GM19463 (cell line): ENCODE measurements around the gene CD46.

Experiments
- ATAC-seq: cut with Tn5 transposase; IDR thresholded peaks from one replicate; pipeline ENCODE4 v1.9.1; 2021; ENCODE audit warnings: mild to moderate bottlenecking, moderate library complexity; ENCODE audit not compliant: unreplicated experiment

The CD46 gene

GRCh38 chr1:207813512-207813881 lies 61.6 kb downstream of the CD46 start:
- no peak for ATAC-seq

- no peak for ATAC-seq
Measured at GRCh38 chr1:207813946-207814345, 62.1 kb downstream of the CD46 start.

- no peak for ATAC-seq
Measured at GRCh38 chr1:207814469-207814868, 62.6 kb downstream of the CD46 start.

GRCh38 chr1:207815466-207815865 lies 63.6 kb downstream of the CD46 start:
- ATAC-seq = no peak

- no peak for ATAC-seq
Measured at GRCh38 chr1:207815913-207816291, 64.0 kb downstream of the CD46 start.

- ATAC-seq = no peak
Measured at GRCh38 chr1:207817166-207817565, 65.3 kb downstream of the CD46 start.

DNA sequence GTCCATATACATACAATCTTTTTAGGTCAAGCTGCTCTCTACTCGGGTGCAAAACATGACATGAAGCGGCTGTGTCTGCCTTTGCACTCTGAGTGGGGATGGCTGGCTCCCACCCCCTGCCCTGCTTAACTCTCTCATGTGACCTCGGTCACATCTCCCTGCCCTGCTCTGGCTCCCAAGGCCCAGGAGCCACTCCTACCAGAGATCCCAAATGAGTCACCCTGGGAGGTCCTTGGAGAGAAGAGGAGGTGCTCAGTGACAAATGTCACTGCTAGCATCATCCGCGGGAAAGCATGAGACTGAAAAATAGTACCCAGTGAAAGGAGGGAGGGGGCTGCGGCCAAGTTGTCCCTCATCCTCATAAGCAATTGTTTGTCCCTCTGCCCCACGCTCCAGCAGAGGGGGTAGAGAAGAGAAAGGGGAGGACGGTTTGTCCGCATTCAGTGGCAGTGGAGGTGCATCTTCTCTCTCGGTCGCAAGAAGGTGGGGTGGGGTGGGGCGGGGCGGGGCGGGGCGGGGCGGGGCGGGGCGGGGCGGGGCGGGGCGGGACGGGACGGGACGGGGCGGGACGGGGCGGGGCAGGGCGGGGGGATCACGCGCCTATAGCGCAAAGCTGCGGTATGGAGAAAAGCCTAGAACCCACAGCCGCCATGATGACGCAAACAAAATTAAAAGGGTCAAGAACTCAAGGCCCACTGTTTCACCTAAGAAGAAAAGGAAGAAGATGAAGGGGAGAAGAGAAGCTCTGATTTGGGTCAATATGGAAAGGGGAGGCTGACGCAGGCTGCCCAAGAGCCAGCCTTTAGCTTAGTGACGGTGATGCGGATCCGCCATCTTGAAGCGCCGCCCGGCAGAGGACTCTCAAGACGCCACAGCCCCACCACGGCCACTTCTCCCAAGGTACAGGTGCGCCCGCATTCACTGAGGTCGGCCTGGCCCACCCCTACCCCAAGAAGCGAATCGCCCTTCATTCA lies 66.2 kb downstream of the CD46 start:
- no peak for ATAC-seq

DNA sequence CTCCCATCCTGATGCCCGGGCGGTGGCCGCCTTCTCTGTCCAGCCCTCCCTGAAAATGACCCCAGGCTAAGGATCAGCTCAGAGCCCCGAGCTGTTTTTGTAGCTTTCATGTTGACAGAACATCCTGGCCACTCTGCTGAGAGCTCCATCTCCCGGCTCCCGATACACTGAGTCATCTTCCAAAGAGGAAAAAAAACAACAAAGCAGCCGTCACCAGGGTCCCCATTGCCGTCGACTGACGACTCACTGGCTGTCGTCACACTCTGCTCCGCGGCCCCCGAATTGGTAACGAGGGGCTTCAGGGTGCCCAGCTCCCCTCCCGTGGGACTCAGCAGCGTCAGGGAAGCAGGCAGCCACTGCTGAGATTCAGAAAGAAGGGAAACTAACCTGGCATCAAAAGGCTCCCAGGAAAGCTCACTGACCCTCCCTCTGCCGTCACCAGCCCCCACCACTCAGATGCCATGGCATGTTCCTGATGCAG lies 67.2 kb downstream of the CD46 start:
- no peak for ATAC-seq

- no peak for ATAC-seq
Measured at GRCh38 chr1:207820568-207821463, 69.0 kb downstream of the CD46 start.

DNA sequence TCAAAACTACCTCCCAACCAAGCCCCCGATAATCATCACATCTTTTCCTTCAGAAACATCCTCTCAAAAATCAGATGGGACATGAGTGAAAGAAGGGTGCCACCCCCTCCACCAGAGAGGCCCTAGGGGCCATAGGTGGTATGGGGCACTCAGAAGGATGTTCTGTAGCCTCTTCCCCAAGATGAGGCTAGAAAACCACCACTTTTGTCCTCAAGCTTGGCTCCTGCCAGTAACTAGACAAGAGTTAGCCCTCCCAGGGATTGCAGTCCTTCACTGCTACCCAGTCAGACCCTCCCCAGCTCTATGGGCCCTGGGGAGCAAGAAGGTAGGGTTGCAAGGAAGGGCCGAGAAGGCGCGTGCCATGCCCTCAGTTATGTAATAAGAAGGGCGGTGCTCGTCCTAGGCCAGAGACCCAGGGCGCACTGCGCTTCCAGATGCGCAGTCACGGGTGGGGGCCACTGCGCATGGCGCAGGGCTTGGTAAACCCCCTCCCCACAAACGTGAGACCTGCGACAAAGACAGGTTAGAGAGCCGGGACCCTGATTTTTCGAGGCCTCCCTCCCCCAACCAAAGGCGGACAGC lies 69.7 kb downstream of the CD46 start:
- no peak for ATAC-seq

GRCh38 chr1:207822124-207822601 lies 70.3 kb downstream of the CD46 start:
- ATAC-seq = peak; percentile 31

DNA sequence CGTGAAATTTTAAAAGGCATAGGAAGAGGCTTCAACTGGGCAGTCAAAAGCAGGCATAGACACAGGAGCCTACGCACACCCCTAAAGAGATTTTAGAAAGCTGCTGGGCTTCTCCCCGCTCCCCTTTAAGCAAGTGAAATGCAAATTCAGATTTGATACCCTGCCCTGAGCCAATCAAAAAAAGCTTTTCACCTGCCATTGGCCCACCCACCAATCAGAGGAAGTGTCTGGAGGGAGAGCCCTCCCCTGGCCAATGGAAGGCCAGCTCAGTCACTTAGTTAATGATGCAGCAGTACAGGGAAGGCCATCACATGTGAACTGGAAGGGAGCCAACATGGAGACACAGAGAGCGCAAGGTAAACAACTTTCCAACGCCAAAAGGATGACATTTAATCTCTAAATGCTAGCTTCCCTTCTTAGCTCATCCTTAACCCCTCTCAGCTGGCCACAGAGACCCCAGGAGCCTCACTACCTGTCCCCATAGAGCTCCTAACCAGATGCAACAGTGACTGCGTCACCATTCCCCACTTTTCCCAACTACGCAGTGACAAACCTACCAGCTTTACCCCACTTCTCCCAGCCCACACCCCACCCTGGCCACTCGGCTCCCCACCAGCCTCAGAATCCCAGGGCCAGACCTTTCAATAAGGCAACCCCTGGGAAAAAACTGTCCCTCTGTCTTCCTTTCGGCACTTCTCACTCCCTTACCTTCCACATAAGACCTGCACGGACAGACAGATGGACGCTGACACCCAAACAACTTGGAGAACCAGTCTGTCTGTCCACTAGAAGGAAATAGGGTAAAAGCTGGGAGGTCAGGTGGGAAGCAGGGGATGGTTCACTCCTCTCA lies 71.0 kb downstream of the CD46 start:
- peak; percentile 64 for ATAC-seq

- ATAC-seq = no peak
Measured at GRCh38 chr1:207823531-207823879, 71.7 kb downstream of the CD46 start.

DNA sequence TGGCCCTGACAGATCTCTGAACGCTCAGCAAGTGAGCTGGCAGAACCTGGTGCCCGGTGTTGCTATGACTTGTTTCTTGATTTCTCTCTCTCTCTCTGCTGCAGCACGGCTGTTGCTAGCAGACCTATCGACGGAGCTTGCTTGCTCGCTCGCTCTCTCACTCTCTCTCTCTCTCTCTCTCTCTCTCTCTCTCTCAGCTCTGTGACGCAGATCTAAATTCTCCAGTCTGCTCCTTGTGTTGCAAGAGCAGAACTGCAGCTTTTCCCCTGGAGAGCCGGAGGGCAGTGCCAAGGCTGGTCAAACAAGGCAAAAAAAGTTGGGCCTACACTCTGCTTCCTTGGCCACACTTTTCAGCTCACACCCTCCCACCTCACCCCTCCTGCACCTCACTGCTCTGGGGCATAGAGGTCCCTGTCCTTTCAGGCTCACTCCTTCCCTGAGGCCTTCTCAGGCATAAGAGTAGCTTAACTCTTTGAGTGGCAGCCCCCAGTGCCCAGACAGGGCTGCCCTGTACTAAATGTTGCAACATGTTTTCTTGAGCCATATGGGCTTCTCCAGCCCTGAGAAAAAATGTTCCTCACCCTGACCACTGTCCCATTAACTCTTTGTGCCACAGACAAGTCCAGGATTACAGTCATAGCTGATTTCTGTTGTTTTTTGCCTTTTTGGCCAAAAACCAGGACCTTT lies 72.2 kb downstream of the CD46 start:
- peak; percentile 24 for ATAC-seq

DNA sequence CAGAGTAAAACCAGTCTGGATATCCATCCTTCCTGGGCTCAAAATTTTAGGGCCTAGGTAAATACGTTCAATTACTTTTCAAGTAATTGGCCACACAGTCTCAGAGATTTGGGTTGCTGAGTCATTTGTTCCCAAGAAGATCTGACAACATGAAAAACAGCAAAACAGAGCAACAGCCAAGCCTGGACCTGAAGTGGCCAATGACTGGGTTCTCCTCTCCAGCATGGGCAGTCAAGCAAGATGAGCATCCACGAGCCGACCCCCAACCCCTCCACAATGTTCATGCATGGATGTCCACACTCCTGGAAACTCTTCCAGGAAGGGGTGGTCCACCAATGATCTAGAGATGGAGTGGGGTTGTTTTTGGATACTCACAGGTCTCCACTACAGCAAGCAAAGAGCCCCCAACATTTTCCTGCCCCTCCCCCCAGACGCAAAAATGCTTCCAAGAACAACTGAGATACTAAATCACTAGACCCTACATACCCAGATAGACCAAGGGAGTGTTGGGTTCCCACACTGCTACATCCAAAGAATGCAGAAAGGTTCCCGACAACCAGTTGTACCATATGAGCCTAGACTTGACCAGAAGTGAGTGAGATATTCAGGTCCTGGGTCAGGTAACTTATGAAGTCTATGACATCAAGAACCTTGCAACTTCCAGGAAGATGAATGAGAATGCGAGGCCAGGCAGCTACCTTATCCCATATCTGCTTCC lies 73.0 kb downstream of the CD46 start:
- no peak for ATAC-seq

DNA sequence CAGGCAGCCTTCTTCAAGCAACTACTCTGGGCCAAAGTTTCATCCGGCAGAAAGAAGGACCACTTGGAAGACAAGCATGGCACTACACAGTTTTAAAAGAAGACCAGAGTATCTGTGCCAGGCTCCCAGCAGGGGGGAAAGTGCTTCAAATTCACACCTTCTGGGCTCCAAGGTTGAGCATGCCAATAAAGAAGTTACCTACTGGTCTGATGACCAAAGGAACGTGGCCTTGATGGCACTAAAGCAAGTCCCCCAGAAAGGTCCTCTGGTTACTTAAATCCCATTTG lies 73.5 kb downstream of the CD46 start:
- no peak for ATAC-seq

- ATAC-seq = peak; percentile 57
Measured at GRCh38 chr1:207825719-207826556, 74.1 kb downstream of the CD46 start.
